ENCODE data around the gene CISD2. TPM values are rescaled to one million over a fixed set of nuclear protein-coding genes. Genes with fewer than 3 reads are reported as not detected.
"Not testable (repeated sequence)": the region's sequence is repeated elsewhere in the genome, so short reads cannot be mapped to it uniquely, and the experiment has no call there.

The CISD2 gene
- polyA plus RNA-seq, 4 donors = 25.7 to 48.2 (median 33.0) TPM

DNA sequence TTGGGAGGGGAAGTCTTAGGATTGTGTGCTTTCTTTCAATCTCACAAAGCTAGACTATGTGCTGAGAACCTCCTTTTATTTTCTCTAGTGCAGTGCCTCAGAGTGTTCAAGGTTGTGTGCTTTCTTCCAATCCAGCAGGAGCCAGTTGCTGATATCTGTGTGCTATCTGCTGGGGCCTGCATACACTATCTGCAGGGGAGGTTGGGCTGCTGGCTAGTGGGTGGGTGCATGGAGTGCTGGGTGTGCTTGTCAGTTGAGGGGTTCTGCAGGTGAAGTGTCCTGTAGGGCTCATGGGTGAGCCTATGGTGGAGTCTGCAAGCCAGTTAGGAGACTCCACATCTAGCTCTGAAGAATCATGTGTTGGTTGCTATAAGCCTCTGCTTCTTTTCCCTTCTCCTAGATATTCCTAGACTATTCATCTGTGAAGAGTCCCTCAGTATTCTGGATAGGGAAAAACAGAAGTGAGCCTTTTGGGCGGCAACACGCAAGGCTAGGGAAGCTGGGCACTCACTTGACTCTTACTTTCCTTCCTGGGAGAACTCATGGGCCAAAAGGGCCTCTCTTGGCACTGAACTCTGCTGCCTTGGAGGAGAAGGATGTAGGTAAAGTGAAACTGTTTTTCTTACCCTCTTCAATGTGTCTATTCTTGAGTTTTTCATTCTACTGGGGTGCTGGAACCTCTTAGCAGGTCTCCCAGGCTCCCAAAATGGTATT, 8.0 kb upstream of the CISD2 start:
- DNase-seq = no peak
- Histone ChIP-seq H3K27me3 (ENCODE audit: control insufficient read depth in 3 of 3, insufficient read depth in 3 of 3, low read length in 3 of 3) (no peaks in the 10 kb centered on the region), H3K9me3 (ENCODE audit: control insufficient read depth in 2 of 2, insufficient read depth in 1 of 2, low read depth in 1 of 2, low read length in 1 of 2) (peaks cover 0 to 20% of the 10 kb centered on the region in 2 donors), H3K4me1 (ENCODE audit: control insufficient read depth in 3 of 3, insufficient read depth in 2 of 3, low read depth in 1 of 3, low read length in 2 of 3) (no peaks in the 10 kb centered on the region), H3K27ac (ENCODE audit: low read depth in 1 of 3, low read length in 2 of 3) (no peak overlapping the region), H3K4me3 (ENCODE audit: low read depth in 1 of 3, low read length in 3 of 3) (no peak overlapping the region), H3K36me3 (ENCODE audit: control insufficient read depth in 3 of 3, insufficient read depth in 2 of 3, low read depth in 1 of 3, low read length in 3 of 3) (peaks cover 0 to 6% (median 0%) of the 10 kb centered on the region in 3 donors)
- FAIRE-seq = no peak
- WGBS, 3 donors = 91 to 100% (median 94%) methylated on average over 2 of the region's 2 CpGs

DNA sequence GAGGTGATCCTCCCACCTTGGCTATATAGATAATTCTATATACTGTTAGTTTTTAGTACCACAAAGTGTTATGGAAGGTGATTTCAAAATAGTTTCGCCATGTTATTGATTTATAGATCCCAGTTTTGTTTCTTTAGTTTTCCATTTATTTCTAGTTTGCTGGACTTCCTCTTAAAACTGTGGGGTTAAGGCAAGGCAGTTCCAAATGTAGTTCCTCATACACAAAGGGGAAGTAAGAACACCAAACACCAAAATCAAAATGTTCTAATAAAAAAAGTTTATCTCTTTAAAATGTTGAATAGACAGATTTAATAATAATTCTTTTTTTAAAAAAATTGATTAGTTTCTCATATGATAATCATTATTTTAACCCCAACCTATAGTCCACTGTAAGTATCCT, 6.8 kb upstream of the CISD2 start:
- FAIRE-seq (peak; percentile 72), DNase-seq (no peak)
- peaks cover 0 to 6% (median 0%) of the 10 kb centered on the region in 3 donors for H3K36me3 ChIP-seq (ENCODE audit: control insufficient read depth in 3 of 3, insufficient read depth in 2 of 3, low read depth in 1 of 3, low read length in 3 of 3)
- peaks cover 0 to 20% of the 10 kb centered on the region in 2 donors for H3K9me3 ChIP-seq (ENCODE audit: control insufficient read depth in 2 of 2, insufficient read depth in 1 of 2, low read depth in 1 of 2, low read length in 1 of 2)
- 81 to 97% (median 93%) methylated on average over 1 of the region's 1 CpG for WGBS, 3 donors
- H3K27me3 ChIP-seq (ENCODE audit: control insufficient read depth in 3 of 3, insufficient read depth in 3 of 3, low read length in 3 of 3) = no peaks in the 10 kb centered on the region
- no peak overlapping the region for H3K4me3 ChIP-seq (ENCODE audit: low read depth in 1 of 3, low read length in 3 of 3)
- H3K27ac ChIP-seq (ENCODE audit: low read depth in 1 of 3, low read length in 2 of 3) = no peak overlapping the region
- H3K4me1 ChIP-seq (ENCODE audit: control insufficient read depth in 3 of 3, insufficient read depth in 2 of 3, low read depth in 1 of 3, low read length in 2 of 3) = no peaks in the 10 kb centered on the region

DNA sequence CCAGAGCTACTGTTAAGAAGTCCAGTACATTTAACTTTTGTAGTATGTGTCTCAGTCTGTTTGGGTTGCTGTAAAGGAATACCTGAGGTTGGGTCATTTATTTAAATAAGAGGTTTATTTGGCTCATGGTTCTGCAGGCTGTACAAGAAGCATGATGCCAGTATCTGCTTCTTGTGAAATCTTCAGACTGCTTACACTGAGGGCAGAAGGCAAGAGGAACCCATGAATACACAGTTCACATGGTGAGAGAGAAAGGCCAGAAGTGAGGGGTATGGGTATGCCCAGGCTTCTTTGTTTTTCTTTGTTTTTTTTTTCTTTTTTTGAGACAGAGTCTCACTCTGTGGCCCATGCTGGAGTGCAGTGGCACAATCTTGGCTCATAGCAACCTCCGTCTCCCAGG, 6.0 kb upstream of the CISD2 start:
- FAIRE-seq = no peak
- 93 to 100% (median 95%) methylated on average over 1 of the region's 1 CpG for WGBS, 3 donors

DNA sequence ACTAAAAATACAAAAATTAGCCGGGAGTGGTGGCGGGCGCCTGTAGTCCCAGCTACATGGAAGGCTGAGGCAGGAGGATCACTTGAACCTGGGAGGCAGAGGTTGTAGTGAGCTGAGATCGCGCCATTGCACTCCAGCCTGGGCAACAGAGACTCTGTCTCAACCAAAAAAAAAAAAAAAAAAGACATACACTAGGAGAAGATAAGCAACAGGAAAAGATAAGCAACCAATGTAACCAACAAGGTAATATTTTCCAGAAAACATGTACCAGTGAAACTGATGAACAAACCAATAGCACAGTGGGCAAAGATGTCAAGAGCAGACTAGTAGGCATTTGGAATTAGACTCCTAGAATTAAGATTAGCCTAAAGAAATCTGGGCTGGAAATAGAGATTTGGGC, 3.5 kb upstream of the CISD2 start:
- FAIRE-seq; H3K27ac ChIP-seq (ENCODE audit: low read depth in 1 of 3, low read length in 2 of 3); H3K4me3 ChIP-seq (ENCODE audit: low read depth in 1 of 3, low read length in 3 of 3); DNase-seq; H3K27me3 ChIP-seq (ENCODE audit: control insufficient read depth in 3 of 3, insufficient read depth in 3 of 3, low read length in 3 of 3); H3K36me3 ChIP-seq (ENCODE audit: control insufficient read depth in 3 of 3, insufficient read depth in 2 of 3, low read depth in 1 of 3, low read length in 3 of 3); H3K9me3 ChIP-seq (ENCODE audit: control insufficient read depth in 2 of 2, insufficient read depth in 1 of 2, low read depth in 1 of 2, low read length in 1 of 2); H3K4me1 ChIP-seq (ENCODE audit: control insufficient read depth in 3 of 3, insufficient read depth in 2 of 3, low read depth in 1 of 3, low read length in 2 of 3): not testable (repeated sequence)
- 92 to 98% (median 97%) methylated on average over 5 of the region's 5 CpGs for WGBS, 3 donors

More for the DNA sequence above, 6.0 kb upstream of the CISD2 start:
- H3K9me3 ChIP-seq (ENCODE audit: control insufficient read depth in 2 of 2, insufficient read depth in 1 of 2, low read depth in 1 of 2, low read length in 1 of 2) = peaks cover 0 to 20% of the 10 kb centered on the region in 2 donors
- peaks cover 0 to 6% (median 0%) of the 10 kb centered on the region in 3 donors for H3K36me3 ChIP-seq (ENCODE audit: control insufficient read depth in 3 of 3, insufficient read depth in 2 of 3, low read depth in 1 of 3, low read length in 3 of 3)
- no peak for DNase-seq
- no peaks in the 10 kb centered on the region for H3K27me3 ChIP-seq (ENCODE audit: control insufficient read depth in 3 of 3, insufficient read depth in 3 of 3, low read length in 3 of 3)
- H3K4me1 ChIP-seq (ENCODE audit: control insufficient read depth in 3 of 3, insufficient read depth in 2 of 3, low read depth in 1 of 3, low read length in 2 of 3) = no peaks in the 10 kb centered on the region
- no peak overlapping the region for H3K27ac ChIP-seq (ENCODE audit: low read depth in 1 of 3, low read length in 2 of 3)
- no peak overlapping the region for H3K4me3 ChIP-seq (ENCODE audit: low read depth in 1 of 3, low read length in 3 of 3)

DNA sequence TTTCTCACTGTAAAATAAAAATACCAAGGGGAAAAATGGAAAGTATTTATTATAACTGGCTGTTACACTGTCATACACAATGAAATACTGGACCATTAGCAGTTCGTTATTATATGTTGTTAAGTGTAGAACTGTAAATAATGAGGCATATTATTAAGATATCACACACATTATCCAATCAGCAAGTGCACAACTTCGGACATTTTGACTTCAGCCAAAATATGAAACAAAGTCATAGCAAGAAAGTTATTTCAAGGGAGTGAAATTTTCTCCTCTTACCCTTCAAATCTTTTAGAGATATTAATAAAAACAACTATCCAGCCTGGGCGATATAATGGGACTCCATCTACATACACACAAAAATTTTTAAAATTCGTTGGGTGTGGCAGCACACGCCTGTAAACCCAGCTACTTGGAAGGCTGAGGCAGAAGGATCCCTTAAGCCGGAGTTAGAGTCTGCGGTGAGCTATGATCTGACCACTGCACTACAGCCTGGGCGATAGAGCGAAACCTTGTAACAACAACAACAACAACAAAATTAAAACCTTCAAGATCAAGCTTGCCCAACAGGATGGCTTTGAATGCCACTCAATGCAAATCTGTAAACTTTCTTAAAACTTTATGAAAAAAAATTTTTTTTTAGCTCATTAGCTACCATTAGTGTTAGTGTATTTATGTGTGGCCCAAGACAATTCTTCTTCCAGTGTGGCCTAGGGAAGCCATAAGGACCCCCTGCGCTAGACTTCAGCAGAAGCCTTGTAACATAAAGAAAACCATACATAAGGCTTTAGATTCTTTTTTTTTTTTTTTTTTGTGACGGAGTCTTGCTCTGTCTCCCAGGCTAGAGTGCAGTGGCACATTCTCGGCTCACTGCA, 1.3 kb upstream of the CISD2 start:
- H3K36me3 ChIP-seq (ENCODE audit: control insufficient read depth in 3 of 3, insufficient read depth in 2 of 3, low read depth in 1 of 3, low read length in 3 of 3) = no peaks in the 10 kb centered on the region
- DNase-seq (no peak), FAIRE-seq (no peak)
- no peaks in the 10 kb centered on the region for H3K9me3 ChIP-seq (ENCODE audit: control insufficient read depth in 2 of 2, insufficient read depth in 1 of 2, low read depth in 1 of 2, low read length in 1 of 2)
- H3K4me3 ChIP-seq (ENCODE audit: low read depth in 1 of 3, low read length in 3 of 3) = peak overlapping the region in 2 of 3 donors; percentile 90 to 95
- H3K4me1 ChIP-seq (ENCODE audit: control insufficient read depth in 3 of 3, insufficient read depth in 2 of 3, low read depth in 1 of 3, low read length in 2 of 3) = peaks cover 0 to 9% (median 4%) of the 10 kb centered on the region in 3 donors
- no peaks in the 10 kb centered on the region for H3K27me3 ChIP-seq (ENCODE audit: control insufficient read depth in 3 of 3, insufficient read depth in 3 of 3, low read length in 3 of 3)
- WGBS, 3 donors = 65 to 74% (median 74%) methylated on average over 12 of the region's 12 CpGs
- H3K27ac ChIP-seq (ENCODE audit: low read depth in 1 of 3, low read length in 2 of 3) = peak overlapping the region in 2 of 3 donors; percentile 91 to 94

DNA sequence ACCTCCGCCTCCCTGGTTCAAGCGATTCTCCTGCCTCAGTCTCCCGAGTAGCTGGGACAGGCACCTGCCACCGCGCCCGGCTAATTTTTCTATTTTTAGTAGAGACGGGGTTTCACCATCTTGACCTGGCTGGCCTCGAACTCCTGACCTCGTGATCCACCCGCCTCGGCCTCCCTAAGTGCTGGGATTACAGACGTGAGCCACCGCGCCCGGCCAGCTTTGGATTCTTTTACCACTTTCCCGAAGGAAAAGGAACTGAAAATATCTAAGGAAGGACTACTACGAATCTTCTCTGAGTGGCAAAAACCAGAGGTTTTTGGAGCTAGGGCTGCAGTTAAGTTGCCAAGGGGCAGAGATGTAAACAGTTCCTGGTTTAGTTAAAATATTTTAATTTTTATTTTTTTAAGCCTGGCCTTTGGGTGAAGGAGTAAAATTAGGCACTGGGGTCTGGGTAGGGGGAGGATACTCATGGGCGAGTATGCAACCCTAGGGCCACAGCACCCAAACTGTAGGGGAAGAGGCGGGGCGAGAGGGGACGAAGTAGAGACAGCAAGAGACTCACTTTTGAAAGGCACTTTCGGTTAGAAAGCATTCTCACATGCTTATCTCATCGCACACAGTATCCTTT, 525 bp upstream of the CISD2 start:
- WGBS, 3 donors = 2 to 7% (median 4%) methylated on average over 23 of the region's 23 CpGs
- Histone ChIP-seq H3K36me3 (ENCODE audit: control insufficient read depth in 3 of 3, insufficient read depth in 2 of 3, low read depth in 1 of 3, low read length in 3 of 3) (peaks cover 0 to 2% (median 0%) of the 10 kb centered on the region in 3 donors), H3K4me3 (ENCODE audit: low read depth in 1 of 3, low read length in 3 of 3) (peak overlapping the region; percentile 64 to 95 (median 90)), H3K27me3 (ENCODE audit: control insufficient read depth in 3 of 3, insufficient read depth in 3 of 3, low read length in 3 of 3) (no peaks in the 10 kb centered on the region), H3K4me1 (ENCODE audit: control insufficient read depth in 3 of 3, insufficient read depth in 2 of 3, low read depth in 1 of 3, low read length in 2 of 3) (peaks cover 0 to 9% (median 4%) of the 10 kb centered on the region in 3 donors), H3K27ac (ENCODE audit: low read depth in 1 of 3, low read length in 2 of 3) (peak overlapping the region; percentile 91 to 95 (median 94)), H3K9me3 (ENCODE audit: control insufficient read depth in 2 of 2, insufficient read depth in 1 of 2, low read depth in 1 of 2, low read length in 1 of 2) (no peaks in the 10 kb centered on the region)
- DNase-seq (no peak), FAIRE-seq (no peak)

- whole genome bisulfite sequencing, 3 donors = 2 to 7% (median 2%) methylated on average over 19 of the region's 19 CpGs
- peak overlapping the region; percentile 91 to 95 (median 94) for H3K27ac ChIP-seq (ENCODE audit: low read depth in 1 of 3, low read length in 2 of 3)
These were observed 891 bp downstream of the CISD2 start for GRCh38 chr4:102869569-102870197.

GRCh38 chr4:102871772-102872171, 3.0 kb downstream of the CISD2 start:
- Histone ChIP-seq H3K4me1 (ENCODE audit: control insufficient read depth in 3 of 3, insufficient read depth in 2 of 3, low read depth in 1 of 3, low read length in 2 of 3) (peaks cover 0 to 9% (median 4%) of the 10 kb centered on the region in 3 donors), H3K36me3 (ENCODE audit: control insufficient read depth in 3 of 3, insufficient read depth in 2 of 3, low read depth in 1 of 3, low read length in 3 of 3) (peaks cover 0 to 14% (median 3%) of the 10 kb centered on the region in 3 donors), H3K4me3 (ENCODE audit: low read depth in 1 of 3, low read length in 3 of 3) (no peak overlapping the region), H3K27me3 (ENCODE audit: control insufficient read depth in 3 of 3, insufficient read depth in 3 of 3, low read length in 3 of 3) (no peaks in the 10 kb centered on the region), H3K27ac (ENCODE audit: low read depth in 1 of 3, low read length in 2 of 3) (no peak overlapping the region), H3K9me3 (ENCODE audit: control insufficient read depth in 2 of 2, insufficient read depth in 1 of 2, low read depth in 1 of 2, low read length in 1 of 2) (peaks cover 0 to 3% of the 10 kb centered on the region in 2 donors)
- 45 to 57% (median 49%) methylated on average over 2 of the region's 2 CpGs for WGBS, 3 donors
- DNase-seq (no peak), FAIRE-seq (no peak)

More at GRCh38 chr4:102869569-102870197, 891 bp downstream of the CISD2 start:
- Histone ChIP-seq H3K4me1 (ENCODE audit: control insufficient read depth in 3 of 3, insufficient read depth in 2 of 3, low read depth in 1 of 3, low read length in 2 of 3) (peaks cover 0 to 9% (median 4%) of the 10 kb centered on the region in 3 donors), H3K9me3 (ENCODE audit: control insufficient read depth in 2 of 2, insufficient read depth in 1 of 2, low read depth in 1 of 2, low read length in 1 of 2) (no peaks in the 10 kb centered on the region), H3K36me3 (ENCODE audit: control insufficient read depth in 3 of 3, insufficient read depth in 2 of 3, low read depth in 1 of 3, low read length in 3 of 3) (peaks cover 0 to 9% (median under 1%) of the 10 kb centered on the region in 3 donors), H3K4me3 (ENCODE audit: low read depth in 1 of 3, low read length in 3 of 3) (peak overlapping the region; percentile 64 to 95 (median 90)), H3K27me3 (ENCODE audit: control insufficient read depth in 3 of 3, insufficient read depth in 3 of 3, low read length in 3 of 3) (no peaks in the 10 kb centered on the region)
- FAIRE-seq (no peak), DNase-seq (peak in 1 of 2 donors; percentile 4)
